Duodenal mucosa (tissue), 2 donors: ENCODE measurements around the gene PRR16.

Source experiments
- H3K27ac ChIP-seq: one replicate; pipeline ENCODE4 v1.7.0; 2013; ENCODE audit warnings: low read depth, low read length
- H3K27me3 ChIP-seq, 2 donors: one replicate each; pipeline ENCODE4 v1.7.0; 2013; ENCODE audit warnings: low read length in 2 of 2, control low read depth in 1 of 2; ENCODE audit not compliant: insufficient read depth in 2 of 2, control insufficient read depth in 1 of 2
- H3K36me3 ChIP-seq, 2 donors: one replicate each; pipeline ENCODE4 v1.7.0; 2013; ENCODE audit warnings: low read length in 2 of 2, control low read depth in 1 of 2; ENCODE audit not compliant: insufficient read depth in 2 of 2, control insufficient read depth in 1 of 2
- H3K4me1 ChIP-seq, 2 donors: one replicate each; pipeline ENCODE4 v1.7.0; 2013; ENCODE audit warnings: low read length in 2 of 2, control low read depth in 1 of 2; ENCODE audit not compliant: insufficient read depth in 2 of 2, control insufficient read depth in 1 of 2
- H3K4me3 ChIP-seq, 2 donors: one replicate each; pipeline ENCODE4 v1.7.0; 2013; ENCODE audit warnings: low read length in 2 of 2, low read depth in 1 of 2
- H3K9ac ChIP-seq, 2 donors: one replicate each; pipeline ENCODE4 v1.7.0; 2013; ENCODE audit warnings: low read length in 2 of 2, low read depth in 1 of 2
- H3K9me3 ChIP-seq, 2 donors: one replicate each; pipeline ENCODE4 v1.7.0; 2013; ENCODE audit warnings: low read length in 2 of 2, control low read depth in 1 of 2; ENCODE audit not compliant: control insufficient read depth in 1 of 2

The PRR16 gene

GRCh38 chr5:120533581-120533980 lies 69.5 kb downstream of the PRR16 start:
- no peak overlapping the region for H3K27ac ChIP-seq
- H3K9me3 ChIP-seq, result no peaks in the 10 kb centered on the region
- H3K27me3 ChIP-seq, result no peaks in the 10 kb centered on the region
- no peak overlapping the region for H3K9ac ChIP-seq
- H3K4me1 ChIP-seq, result no peaks in the 10 kb centered on the region
- H3K36me3 ChIP-seq, result no peaks in the 10 kb centered on the region
- no peak overlapping the region for H3K4me3 ChIP-seq

DNA sequence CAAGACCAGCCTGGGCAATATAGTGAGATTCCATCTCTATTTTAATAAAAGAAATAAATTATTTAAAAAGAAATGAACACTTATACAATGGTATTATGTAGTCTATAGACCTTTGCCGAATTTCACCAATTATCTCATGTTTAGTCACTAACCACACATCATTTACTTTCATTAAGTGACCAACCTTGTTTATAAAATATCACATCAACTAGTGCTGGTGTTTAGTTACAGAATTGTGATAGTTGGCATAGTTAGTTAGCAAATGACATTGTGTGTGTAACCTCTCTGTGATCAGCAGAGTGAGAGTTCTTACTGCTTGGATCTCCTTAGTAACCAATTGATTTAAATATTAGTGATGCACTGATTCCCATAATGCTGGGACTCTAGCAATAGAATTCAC lies 71.8 kb downstream of the PRR16 start:
- Histone ChIP-seq H3K9ac (no peak overlapping the region), H3K9me3 (no peaks in the 10 kb centered on the region), H3K27ac (no peak overlapping the region), H3K4me3 (no peak overlapping the region), H3K27me3 (no peaks in the 10 kb centered on the region), H3K4me1 (no peaks in the 10 kb centered on the region), H3K36me3 (no peaks in the 10 kb centered on the region)

DNA sequence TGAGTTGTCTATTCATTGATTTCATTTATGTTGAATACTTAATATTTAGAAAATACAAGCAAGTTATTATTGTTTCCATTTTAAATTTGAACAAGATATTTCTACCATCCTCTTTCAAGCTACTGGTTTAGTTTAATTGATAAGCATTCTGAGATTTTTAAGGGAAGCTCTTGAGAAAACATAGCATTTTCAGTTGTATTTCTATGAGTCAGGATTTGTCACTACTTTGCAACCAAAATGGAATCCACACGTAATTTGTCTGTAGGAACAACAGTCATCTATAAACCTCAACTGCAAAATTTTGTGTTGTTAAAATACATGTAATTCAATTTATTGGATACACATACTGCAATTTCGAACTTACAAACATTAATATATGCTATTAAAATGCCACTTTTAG lies 74.0 kb downstream of the PRR16 start:
- no peaks in the 10 kb centered on the region for H3K27me3 ChIP-seq
- no peaks in the 10 kb centered on the region for H3K9me3 ChIP-seq
- no peak overlapping the region for H3K9ac ChIP-seq
- no peaks in the 10 kb centered on the region for H3K36me3 ChIP-seq
- H3K4me1 ChIP-seq, result no peaks in the 10 kb centered on the region
- no peak overlapping the region for H3K27ac ChIP-seq
- no peak overlapping the region for H3K4me3 ChIP-seq

DNA sequence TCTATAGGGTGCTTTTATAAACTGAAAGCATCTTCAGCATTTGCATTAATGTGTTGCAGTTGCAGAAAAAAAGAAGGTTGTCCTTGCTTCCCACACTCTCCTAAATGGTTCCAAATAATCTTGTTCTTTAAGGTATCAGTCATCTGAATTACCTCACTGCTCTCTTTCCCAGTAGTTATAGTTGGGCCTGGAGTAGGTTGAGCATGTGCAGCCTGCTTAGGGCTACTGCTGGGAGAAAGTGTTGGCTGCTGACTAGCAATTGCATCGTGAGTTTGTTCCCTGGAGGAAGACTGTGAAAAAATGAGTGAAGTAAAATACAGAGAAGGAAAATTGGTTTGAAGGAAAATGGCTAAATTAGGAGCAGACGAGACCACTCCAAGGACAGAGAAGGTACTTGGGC lies 74.5 kb downstream of the PRR16 start:
- Histone ChIP-seq H3K36me3 (no peaks in the 10 kb centered on the region), H3K4me3 (no peak overlapping the region), H3K9ac (no peak overlapping the region), H3K27me3 (no peaks in the 10 kb centered on the region), H3K9me3 (no peaks in the 10 kb centered on the region), H3K4me1 (no peaks in the 10 kb centered on the region), H3K27ac (no peak overlapping the region)

DNA sequence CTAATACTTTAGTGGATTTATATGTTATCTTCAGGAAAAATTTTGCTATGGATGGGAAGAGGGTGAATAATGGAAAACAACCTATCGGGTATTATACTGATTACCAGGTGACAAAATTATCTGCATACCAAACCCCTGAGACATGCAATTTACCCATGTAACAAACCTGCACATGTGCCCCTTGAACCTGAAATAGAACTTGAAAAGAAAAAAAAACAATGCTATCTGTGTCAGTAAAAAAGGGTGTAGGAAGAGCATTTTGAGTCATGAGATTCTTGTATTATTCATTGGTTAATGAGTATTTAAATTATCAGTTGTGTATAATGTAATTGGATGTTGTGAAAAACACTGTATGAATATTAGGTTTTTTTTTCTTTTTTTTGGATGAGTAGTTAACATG lies 75.4 kb downstream of the PRR16 start:
- no peak overlapping the region for H3K27ac ChIP-seq
- no peaks in the 10 kb centered on the region for H3K9me3 ChIP-seq
- H3K4me3 ChIP-seq, result no peak overlapping the region
- no peaks in the 10 kb centered on the region for H3K27me3 ChIP-seq
- H3K9ac ChIP-seq, result no peak overlapping the region
- no peaks in the 10 kb centered on the region for H3K36me3 ChIP-seq
- H3K4me1 ChIP-seq, result no peaks in the 10 kb centered on the region

DNA sequence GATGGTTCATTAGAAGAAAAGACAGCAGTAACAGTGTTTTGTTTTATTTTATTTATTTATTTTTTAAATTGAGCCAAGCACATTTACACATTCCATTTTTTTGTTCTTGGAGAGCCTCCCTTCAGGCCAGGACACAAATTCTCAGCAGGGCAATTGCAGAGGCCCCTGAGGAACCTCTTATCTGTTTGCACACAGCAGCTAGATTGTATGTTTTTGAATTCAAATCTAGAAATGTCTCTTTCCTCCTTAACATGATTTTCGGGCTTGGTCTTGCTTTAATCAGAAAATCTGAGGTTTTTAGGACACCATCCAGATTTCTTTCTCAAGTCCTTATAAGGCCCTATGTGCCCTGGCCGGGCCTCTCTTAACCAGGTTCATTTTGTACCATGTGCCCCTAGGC lies 76.0 kb downstream of the PRR16 start:
- H3K4me3 ChIP-seq, result no peak overlapping the region
- no peak overlapping the region for H3K27ac ChIP-seq
- H3K36me3 ChIP-seq, result no peaks in the 10 kb centered on the region
- H3K27me3 ChIP-seq, result no peaks in the 10 kb centered on the region
- no peaks in the 10 kb centered on the region for H3K4me1 ChIP-seq
- no peak overlapping the region for H3K9ac ChIP-seq
- no peaks in the 10 kb centered on the region for H3K9me3 ChIP-seq

GRCh38 chr5:120544043-120544442 lies 79.9 kb downstream of the PRR16 start:
- Histone ChIP-seq H3K4me1 (no peaks in the 10 kb centered on the region), H3K4me3 (no peak overlapping the region), H3K9ac (no peak overlapping the region), H3K9me3 (no peaks in the 10 kb centered on the region), H3K27me3 (no peaks in the 10 kb centered on the region), H3K36me3 (no peaks in the 10 kb centered on the region), H3K27ac (no peak overlapping the region)

DNA sequence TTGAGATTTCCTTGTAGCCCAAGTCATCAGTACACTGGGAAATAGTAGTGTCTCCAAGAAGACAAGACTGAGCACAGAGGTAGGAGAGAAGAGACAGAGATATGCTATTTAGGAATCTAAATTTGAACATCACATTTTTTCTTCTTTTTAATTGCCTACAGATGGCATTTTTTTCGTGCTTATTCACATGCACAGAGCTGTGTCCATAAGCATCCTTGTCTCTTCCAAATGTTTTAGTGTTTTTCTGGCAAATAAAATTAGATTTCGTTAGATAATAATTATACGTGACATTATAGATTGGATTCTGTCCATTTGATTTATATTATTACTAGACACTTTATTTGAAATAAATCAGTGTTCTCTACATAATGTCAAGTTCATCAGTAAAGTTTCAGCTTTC lies 80.9 kb downstream of the PRR16 start:
- no peaks in the 10 kb centered on the region for H3K4me1 ChIP-seq
- no peaks in the 10 kb centered on the region for H3K9me3 ChIP-seq
- H3K27ac ChIP-seq, result no peak overlapping the region
- H3K27me3 ChIP-seq, result no peaks in the 10 kb centered on the region
- H3K9ac ChIP-seq, result no peak overlapping the region
- no peak overlapping the region for H3K4me3 ChIP-seq
- H3K36me3 ChIP-seq, result no peaks in the 10 kb centered on the region

GRCh38 chr5:120545951-120546350 lies 81.9 kb downstream of the PRR16 start:
- Histone ChIP-seq H3K27me3 (no peaks in the 10 kb centered on the region), H3K36me3 (no peaks in the 10 kb centered on the region), H3K4me1 (no peaks in the 10 kb centered on the region)

DNA sequence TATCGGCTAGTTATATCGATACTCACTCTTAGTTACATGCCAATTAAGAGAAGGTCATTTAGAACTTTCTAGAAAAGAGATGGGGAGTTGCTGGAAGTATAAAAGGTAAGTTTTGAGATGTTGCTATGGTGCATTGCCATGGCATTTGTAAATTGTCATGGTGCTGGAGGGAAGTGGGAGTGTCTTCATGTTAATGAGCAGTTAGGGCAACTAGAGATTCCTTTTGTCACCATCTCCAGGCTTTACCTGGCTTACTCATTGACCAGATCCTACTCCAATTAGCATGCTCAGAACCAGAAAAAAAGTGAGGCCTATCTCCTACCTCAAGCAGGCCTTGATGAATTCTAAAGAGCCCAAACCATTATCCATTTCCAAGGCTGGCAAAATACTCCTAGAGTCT lies 82.8 kb downstream of the PRR16 start:
- no peaks in the 10 kb centered on the region for H3K4me1 ChIP-seq
- H3K9ac ChIP-seq, result no peak overlapping the region
- H3K36me3 ChIP-seq, result no peaks in the 10 kb centered on the region
- H3K9me3 ChIP-seq, result no peaks in the 10 kb centered on the region
- H3K4me3 ChIP-seq, result no peak overlapping the region
- no peaks in the 10 kb centered on the region for H3K27me3 ChIP-seq
- H3K27ac ChIP-seq, result no peak overlapping the region

More at GRCh38 chr5:120545951-120546350, 81.9 kb downstream of the PRR16 start:
- no peak overlapping the region for H3K4me3 ChIP-seq
- H3K9ac ChIP-seq, result no peak overlapping the region
- H3K27ac ChIP-seq, result no peak overlapping the region
- no peaks in the 10 kb centered on the region for H3K9me3 ChIP-seq

DNA sequence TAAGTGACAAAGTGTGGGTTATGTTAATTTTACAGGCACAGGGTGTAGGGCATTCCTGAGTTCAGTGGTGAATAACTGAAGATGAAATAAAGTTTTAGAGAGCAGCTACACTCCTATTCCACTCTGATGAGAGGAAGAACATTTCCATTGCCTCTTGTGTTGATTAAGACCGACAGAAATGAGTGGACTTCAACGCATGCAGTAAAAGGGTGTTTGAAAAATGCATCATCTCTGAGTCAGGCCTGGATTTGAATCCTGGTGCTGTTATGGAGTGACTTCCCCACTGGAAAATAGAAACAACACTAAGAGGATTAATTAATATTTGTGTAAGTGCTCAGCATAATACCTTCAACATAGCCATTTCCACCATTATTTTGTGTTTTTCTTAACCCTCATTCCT lies 86.3 kb downstream of the PRR16 start:
- H3K9ac ChIP-seq, result no peak overlapping the region
- H3K4me3 ChIP-seq, result no peak overlapping the region
- no peaks in the 10 kb centered on the region for H3K36me3 ChIP-seq
- no peaks in the 10 kb centered on the region for H3K9me3 ChIP-seq
- no peaks in the 10 kb centered on the region for H3K4me1 ChIP-seq
- no peaks in the 10 kb centered on the region for H3K27me3 ChIP-seq
- no peak overlapping the region for H3K27ac ChIP-seq
